GM23248 (cell line): ENCODE measurements around the gene ANKS3. TPM values are rescaled to one million over a fixed set of nuclear protein-coding genes. Genes with fewer than 3 reads are reported as not detected.
A peak's percentile ranks its signal among the peaks of the same experiment; 100 is the strongest.

Source experiments
- DNase-seq: peaks from one replicate; pipeline ENCODE4 v3.0.0-alpha.2; 2015
- H2AFZ ChIP-seq: fragments of 200-600 bp; sonication (generic); 2 replicates; pipeline ENCODE4 v1.6.1; 2016; ENCODE audit warnings: antibody characterized with exemption
- H3F3A ChIP-seq: fragments of 200-600 bp; sonication (generic); 2 replicates; pipeline ENCODE4 v1.6.1; 2016; ENCODE audit warnings: mild to moderate bottlenecking, antibody characterized with exemption, mixed run types; ENCODE audit not compliant: insufficient read depth
- H3K27ac ChIP-seq: fragments of 200-600 bp; sonication (generic); 2 replicates; pipeline ENCODE4 v1.5.1; 2016; ENCODE audit warnings: mild to moderate bottlenecking
- H3K27me3 ChIP-seq: fragments of 200-600 bp; sonication (generic); replicated peaks from 2 replicates; pipeline ENCODE4 v1.6.1; 2016; ENCODE audit warnings: mild to moderate bottlenecking; ENCODE audit not compliant: insufficient read depth
- H3K36me3 ChIP-seq: fragments of 200-600 bp; sonication (generic); 2 replicates; pipeline ENCODE4 v1.6.1; 2016; ENCODE audit warnings: low read depth, mild to moderate bottlenecking
- H3K4me1 ChIP-seq: fragments of 200-600 bp; sonication (generic); 2 replicates; pipeline ENCODE4 v1.6.1; 2016; ENCODE audit warnings: mild to moderate bottlenecking; ENCODE audit not compliant: insufficient read depth
- H3K4me2 ChIP-seq: fragments of 200-600 bp; sonication (generic); one replicate; pipeline ENCODE4 v1.6.1; 2016; ENCODE audit warnings: mild to moderate bottlenecking; ENCODE audit not compliant: unreplicated experiment
- H3K4me3 ChIP-seq: fragments of 200-600 bp; sonication (generic); 2 replicates; pipeline ENCODE4 v1.5.1; 2016; ENCODE audit warnings: mild to moderate bottlenecking
- H3K79me2 ChIP-seq: fragments of 200-600 bp; sonication (generic); 2 replicates; pipeline ENCODE4 v1.6.1; 2016; ENCODE audit warnings: mild to moderate bottlenecking; ENCODE audit not compliant: insufficient read depth
- H3K9ac ChIP-seq: fragments of 200-600 bp; sonication (generic); 2 replicates; pipeline ENCODE4 v1.6.1; 2016; ENCODE audit warnings: mild to moderate bottlenecking
- H3K9me2 ChIP-seq: fragments of 200-600 bp; sonication (generic); 2 replicates; pipeline ENCODE4 v1.6.1; 2016; ENCODE audit warnings: mixed run types, mild to moderate bottlenecking, moderate library complexity; ENCODE audit not compliant: insufficient read depth
- H3K9me3 ChIP-seq: fragments of 200-600 bp; sonication (generic); one replicate; pipeline ENCODE4 v1.6.1; 2017; ENCODE audit warnings: low read depth
- H4K20me1 ChIP-seq: fragments of 200-600 bp; sonication (generic); 2 replicates; pipeline ENCODE4 v1.6.0; 2016; ENCODE audit not compliant: insufficient read depth
- EZH2 ChIP-seq: fragments of 200-600 bp; sonication (generic); IDR thresholded peaks from 2 replicates; pipeline ENCODE4 v1.6.1; 2018; ENCODE audit warnings: antibody characterized with exemption, mild to moderate bottlenecking; ENCODE audit not compliant: insufficient read depth, poor library complexity, severe bottlenecking
- EZH2phosphoT487 ChIP-seq: fragments of 200-600 bp; sonication (generic); IDR thresholded peaks from 2 replicates; pipeline ENCODE4 v1.6.1; 2018; ENCODE audit warnings: antibody characterized with exemption, moderate library complexity, mild to moderate bottlenecking, low read depth; ENCODE audit not compliant: insufficient read depth
- WGBS, 2 experiments: methylation state at CpG; one replicate each; pipeline ENCODE4 v1.1.6; 2015 to 2017; ENCODE audit warnings: low lambda C conversion rate in 2 of 2, low coverage in 1 of 2; ENCODE audit errors: missing lambda C conversion rate in 2 of 2; 5-methylcytosine and 5-hydroxymethylcytosine counted together
- in situ Hi-C: fragments of 300-500 bp; cut with MboI; formaldehyde crosslinking; loops from 2 replicates; pipeline ENCODE4 v1.15.0; 2020
- polyA plus RNA-seq: library from polyadenylated mRNA; unstranded; fragments of >200 nt; fragmentation: Nextera tagmentation; extraction: Ambion mirVana; gene quantifications from 2 replicates; pipeline ENCODE4 v1.2.1, GENCODE V29; 2016
- total RNA-seq: library from RNA; depleted of rRNA; stranded (reverse); fragments of >200 nt; shearing (Covaris generic); gene quantifications from 2 replicates; pipeline ENCODE4 v1.2.3, GENCODE V29; 2014

The ANKS3 gene
- total and polyA plus RNA-seq, 2 experiments from 2014 or later: 12.8 to 20.0 TPM

DNA sequence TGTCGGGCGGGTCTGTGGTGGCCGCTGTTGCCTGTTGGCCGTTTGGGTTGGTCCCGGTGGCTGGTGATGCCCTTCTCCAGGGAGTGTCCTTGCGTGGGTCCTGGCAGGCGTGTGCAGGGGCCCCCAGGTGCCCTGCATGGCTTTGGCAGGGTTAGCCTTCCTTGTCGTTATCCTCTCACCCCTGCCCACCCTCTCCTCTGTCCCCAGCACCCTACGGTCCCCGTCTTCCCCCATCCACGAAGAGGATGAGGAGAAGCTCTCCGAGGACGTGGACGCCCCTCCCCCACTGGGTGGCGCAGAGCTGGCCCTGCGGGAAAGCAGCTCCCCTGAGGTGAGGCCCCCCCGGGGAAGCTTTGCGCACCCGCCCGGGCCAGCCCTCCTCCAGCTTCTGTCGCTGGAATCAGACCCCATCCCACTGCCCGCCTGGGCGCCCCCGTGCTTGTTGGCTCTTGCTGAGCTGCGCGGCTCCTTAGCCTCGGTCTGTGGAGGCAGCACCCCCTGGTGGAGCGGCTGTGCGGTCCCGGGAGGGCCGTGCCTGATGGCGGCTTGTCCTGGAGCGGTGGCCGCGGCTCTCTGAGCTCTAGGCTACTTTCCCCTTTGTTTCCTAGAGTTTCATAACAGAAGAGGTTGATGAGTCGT is 51.3 kb downstream of the ANKS3 start:
- H3K27ac ChIP-seq: no peak overlapping the region
- H3K27me3 ChIP-seq: no peaks in the 10 kb centered on the region
- no peaks in the 10 kb centered on the region for H3K9me3 ChIP-seq
- in situ Hi-C loops: no loop called here
- WGBS, 2 experiments: 90 to 93% methylated on average over 35 to 36 of the region's 36 CpGs
- no peak overlapping the region for H3K4me3 ChIP-seq
- H3K79me2 ChIP-seq: no peaks in the 10 kb centered on the region
- peak; percentile 30 for DNase-seq
- H3K4me1 ChIP-seq: no peaks in the 10 kb centered on the region
- TF ChIP-seq EZH2phosphoT487 (no peak), EZH2 (no peak)
- no peak overlapping the region for H3K9ac ChIP-seq
- no peak overlapping the region for H2AFZ ChIP-seq
- H3K9me2 ChIP-seq: no peaks in the 10 kb centered on the region
- H3F3A ChIP-seq: no peaks in the 10 kb centered on the region
- H3K36me3 ChIP-seq: no peaks in the 10 kb centered on the region; the same call in 1 of the 2 replicates
- H3K4me2 ChIP-seq: no peak overlapping the region
- H4K20me1 ChIP-seq: no peaks in the 10 kb centered on the region

DNA sequence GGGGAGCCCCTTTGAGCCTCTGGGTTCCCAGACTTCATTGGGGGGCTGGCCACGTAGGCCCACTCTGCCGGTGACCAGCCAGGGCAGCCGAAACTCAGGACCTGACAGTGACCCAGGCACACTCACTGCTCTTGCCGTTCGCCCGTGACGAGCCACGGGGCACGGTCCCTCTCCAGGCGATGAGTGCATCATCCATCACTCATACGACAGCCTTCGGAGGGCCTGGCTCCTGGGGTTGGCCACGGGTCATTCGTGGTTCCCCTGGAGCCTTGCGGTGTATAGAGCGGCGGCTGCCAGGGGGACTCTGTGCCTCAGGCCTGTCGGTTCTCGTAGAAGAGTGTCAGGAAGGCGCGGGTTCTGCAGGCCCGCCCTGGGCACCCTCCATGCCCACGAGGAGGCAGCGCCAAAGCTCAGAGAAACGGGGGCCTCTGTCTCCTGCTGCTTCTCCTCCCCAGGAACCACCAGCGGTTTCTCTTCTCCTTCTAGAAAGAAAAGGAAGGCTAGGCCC is 51.9 kb downstream of the ANKS3 start:
- Histone ChIP-seq H3K4me1 (no peaks in the 10 kb centered on the region), H3K4me3 (no peak overlapping the region), H3K27ac (no peak overlapping the region), H3K36me3 (no peaks in the 10 kb centered on the region; the same call in 1 of the 2 replicates), H3K27me3 (no peaks in the 10 kb centered on the region), H3K79me2 (no peaks in the 10 kb centered on the region), H2AFZ (no peak overlapping the region), H3K9ac (no peak overlapping the region), H3K4me2 (no peak overlapping the region), H3F3A (no peaks in the 10 kb centered on the region), H3K9me3 (no peaks in the 10 kb centered on the region), H4K20me1 (no peaks in the 10 kb centered on the region), H3K9me2 (no peaks in the 10 kb centered on the region)
- in situ Hi-C loops: no loop called here
- TF ChIP-seq EZH2phosphoT487 (no peak), EZH2 (no peak)
- no peak for DNase-seq
- 85 to 88% methylated on average over 23 to 26 of the region's 26 CpGs for WGBS, 2 experiments

DNA sequence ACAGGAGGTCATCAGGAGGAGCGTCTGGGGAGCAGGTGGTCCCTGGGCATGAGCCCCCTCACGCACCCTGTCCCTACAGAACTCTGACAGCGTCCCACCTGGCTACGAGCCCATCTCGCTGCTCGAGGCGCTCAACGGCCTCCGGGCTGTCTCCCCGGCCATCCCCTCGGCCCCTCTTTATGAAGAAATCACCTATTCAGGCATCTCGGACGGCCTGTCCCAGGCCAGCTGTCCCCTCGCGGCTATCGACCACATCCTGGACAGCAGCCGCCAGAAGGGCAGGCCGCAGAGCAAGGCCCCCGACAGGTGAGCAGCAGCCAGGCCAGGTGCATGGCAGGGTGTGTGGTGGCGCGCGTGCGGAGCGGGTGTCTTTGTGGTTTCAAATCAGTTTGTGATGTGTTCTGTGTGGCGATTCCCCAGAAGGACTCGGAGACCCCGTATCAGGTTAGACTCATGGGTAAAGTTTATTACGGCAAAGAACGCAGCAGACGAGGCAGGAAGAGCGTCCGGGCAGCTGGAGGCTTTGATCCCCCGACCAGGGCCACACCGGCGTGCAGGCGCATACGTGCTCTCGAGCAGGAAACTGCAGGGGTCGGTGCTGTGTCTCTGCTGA is 52.5 kb downstream of the ANKS3 start:
- H3K27ac ChIP-seq: no peak overlapping the region
- TF ChIP-seq EZH2: no peak
- H3K9ac ChIP-seq: no peak overlapping the region
- H3K9me2 ChIP-seq: no peaks in the 10 kb centered on the region
- no peaks in the 10 kb centered on the region for H4K20me1 ChIP-seq
- H3K27me3 ChIP-seq: no peaks in the 10 kb centered on the region
- no peaks in the 10 kb centered on the region for H3F3A ChIP-seq
- WGBS, 2 experiments: 94 to 95% methylated on average over 39 of the region's 39 CpGs
- DNase-seq: no peak
- H3K4me1 ChIP-seq: no peaks in the 10 kb centered on the region
- H3K4me3 ChIP-seq: no peak overlapping the region
- H3K9me3 ChIP-seq: no peaks in the 10 kb centered on the region
- no peak overlapping the region for H2AFZ ChIP-seq
- in situ Hi-C loops: no loop called here
- no peak overlapping the region for H3K4me2 ChIP-seq
- H3K36me3 ChIP-seq: no peaks in the 10 kb centered on the region; the same call in 1 of the 2 replicates
- no peaks in the 10 kb centered on the region for H3K79me2 ChIP-seq

DNA sequence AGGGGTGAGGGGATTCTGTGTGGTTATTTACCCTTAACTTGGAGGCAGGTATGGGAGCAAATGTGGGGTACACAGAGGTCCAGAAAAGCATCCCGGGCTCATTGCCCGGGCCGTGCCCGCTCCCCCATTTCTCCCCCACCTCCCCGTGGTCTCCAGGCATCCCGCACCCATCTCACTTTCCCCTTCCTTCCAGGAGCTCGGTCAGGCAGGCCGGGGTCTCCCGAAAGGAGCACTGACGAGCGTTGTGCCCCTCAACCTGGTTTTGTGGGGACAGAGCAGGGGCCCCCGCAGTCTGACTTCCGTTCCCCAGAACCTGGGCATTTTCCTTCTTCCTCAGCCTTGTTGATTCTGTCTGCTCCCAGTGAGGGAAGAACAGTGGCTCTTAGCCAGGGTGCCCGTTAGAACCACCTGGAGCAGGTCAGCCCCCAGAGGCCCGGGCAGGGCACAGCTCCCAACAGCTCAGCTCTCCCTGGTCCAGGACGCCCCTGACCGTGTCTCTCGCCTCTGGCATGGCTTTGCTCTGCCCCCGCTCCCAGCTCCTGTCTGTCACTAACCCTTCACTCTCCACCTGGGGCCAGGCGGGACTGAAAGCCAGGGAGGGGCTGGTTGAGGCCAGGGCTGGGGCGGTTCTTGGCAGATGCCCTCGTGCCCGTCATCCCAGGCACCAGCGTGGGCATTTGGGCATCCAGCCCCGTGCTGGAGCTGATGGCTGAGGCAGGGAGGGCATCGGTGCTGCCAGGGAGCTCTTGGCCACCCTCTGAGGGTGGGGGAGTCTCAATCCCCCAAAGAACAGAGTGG is 53.2 kb downstream of the ANKS3 start:
- H3K36me3 ChIP-seq: no peaks in the 10 kb centered on the region; the same call in 1 of the 2 replicates
- no peaks in the 10 kb centered on the region for H3K9me3 ChIP-seq
- no peak for TF ChIP-seq EZH2phosphoT487
- no peak for TF ChIP-seq EZH2
- in situ Hi-C loops: no loop called here
- no peak overlapping the region for H3K9ac ChIP-seq
- H3K79me2 ChIP-seq: no peaks in the 10 kb centered on the region
- H3K27ac ChIP-seq: no peak overlapping the region
- no peak for DNase-seq
- no peaks in the 10 kb centered on the region for H3F3A ChIP-seq
- H4K20me1 ChIP-seq: no peaks in the 10 kb centered on the region
- no peaks in the 10 kb centered on the region for H3K4me1 ChIP-seq
- H3K9me2 ChIP-seq: no peaks in the 10 kb centered on the region
- H2AFZ ChIP-seq: no peak overlapping the region
- no peak overlapping the region for H3K4me3 ChIP-seq
- no peaks in the 10 kb centered on the region for H3K27me3 ChIP-seq
- H3K4me2 ChIP-seq: no peak overlapping the region
- WGBS, 2 experiments: 88 to 89% methylated on average over 22 to 26 of the region's 26 CpGs
